DND-41 (cell line): ENCODE results near the gene FHL3.
A peak's percentile ranks its signal among the peaks of the same experiment; 100 is the strongest.

ENCODE experiments used
- ATAC-seq: fragments of 200-7000 bp; cut with Tn5 transposase; 3 replicates; pipeline ENCODE4 v1.9.1; 2021; ENCODE audit warnings: low read depth; ENCODE audit not compliant: insufficient read depth
- DNase-seq: peaks from one replicate; pipeline ENCODE4 v3.0.0-alpha.2; 2020
- H2AFZ ChIP-seq: 2 replicates; pipeline ENCODE4 v1.6.0; 2012; ENCODE audit warnings: low read depth, low read length
- H3K27ac ChIP-seq: 2 replicates; pipeline ENCODE4 v1.5.1; 2012; ENCODE audit warnings: low read length, inconsistent platforms
- H3K27me3 ChIP-seq: fragments of 200-600 bp; sonication (generic); 2 replicates; pipeline ENCODE4 v1.6.0; 2012; ENCODE audit warnings: low read length, mild to moderate bottlenecking, inconsistent platforms; ENCODE audit not compliant: insufficient read depth, poor library complexity
- H3K36me3 ChIP-seq: 2 replicates; pipeline ENCODE4 v1.5.1; 2012; ENCODE audit warnings: low read length, inconsistent platforms; ENCODE audit not compliant: insufficient read depth
- H3K4me1 ChIP-seq: 2 replicates; pipeline ENCODE4 v1.5.1; 2012; ENCODE audit warnings: mild to moderate bottlenecking, low read length; ENCODE audit not compliant: insufficient read depth
- H3K4me2 ChIP-seq: 2 replicates; pipeline ENCODE4 v1.6.0; 2012; ENCODE audit warnings: mild to moderate bottlenecking, moderate library complexity, low read length, inconsistent platforms; ENCODE audit not compliant: insufficient read depth
- H3K4me3 ChIP-seq, 2 experiments: fragments of 200-600 bp in 1 of 2; shearing (Covaris generic) in 1 of 2; 2 replicates each; pipeline ENCODE4 v1.5.1; 2012 to 2016; ENCODE audit warnings: inconsistent platforms in 2 of 2, low read length in 2 of 2, mild to moderate bottlenecking in 2 of 2, low read depth in 1 of 2, moderate library complexity in 1 of 2
- H3K79me2 ChIP-seq: 2 replicates; pipeline ENCODE4 v1.6.0; 2012; ENCODE audit warnings: low read length, inconsistent platforms; ENCODE audit not compliant: insufficient read depth
- H3K9ac ChIP-seq: 2 replicates; pipeline ENCODE4 v1.6.0; 2012; ENCODE audit warnings: low read depth, mild to moderate bottlenecking, inconsistent platforms, low read length, moderate library complexity
- H3K9me3 ChIP-seq: 2 replicates; pipeline ENCODE4 v1.5.1; 2012; ENCODE audit warnings: low read length, moderate library complexity, mild to moderate bottlenecking, inconsistent platforms; ENCODE audit not compliant: insufficient read depth, severe bottlenecking
- H4K20me1 ChIP-seq: 2 replicates; pipeline ENCODE4 v1.6.0; 2012; ENCODE audit warnings: low read length; ENCODE audit not compliant: insufficient read depth
- EZH2 ChIP-seq: IDR thresholded peaks from 3 replicates; pipeline ENCODE4 v1.6.1; 2012; ENCODE audit warnings: borderline replicate concordance, low read depth, mild to moderate bottlenecking, moderate library complexity, low read length, inconsistent platforms; ENCODE audit not compliant: severe bottlenecking
- TF ChIP-seq, protein P1 (sequence below): IDR thresholded peaks from 2 replicates; pipeline ENCODE4 v1.5.1; 2012; ENCODE audit warnings: borderline replicate concordance, low read length, moderate library complexity, mild to moderate bottlenecking; ENCODE audit not compliant: poor library complexity, severe bottlenecking; ENCODE audit errors: extremely low read depth

The FHL3 gene

GRCh38 chr1:38006008-38006828 is 904 bp upstream of the FHL3 start:
- H3K9me3 ChIP-seq, result no peaks in the 10 kb centered on the region
- H3K4me2 ChIP-seq, result peak overlapping the region; percentile 54
- DNase-seq (no peak), ATAC-seq (no peak)
- no peak overlapping the region for H3K27ac ChIP-seq
- H3K9ac ChIP-seq, result no peak overlapping the region; the same call in 1 of the 2 replicates
- no peaks in the 10 kb centered on the region; the same call in 1 of the 2 replicates for H4K20me1 ChIP-seq
- TF ChIP-seq, protein P1, sequence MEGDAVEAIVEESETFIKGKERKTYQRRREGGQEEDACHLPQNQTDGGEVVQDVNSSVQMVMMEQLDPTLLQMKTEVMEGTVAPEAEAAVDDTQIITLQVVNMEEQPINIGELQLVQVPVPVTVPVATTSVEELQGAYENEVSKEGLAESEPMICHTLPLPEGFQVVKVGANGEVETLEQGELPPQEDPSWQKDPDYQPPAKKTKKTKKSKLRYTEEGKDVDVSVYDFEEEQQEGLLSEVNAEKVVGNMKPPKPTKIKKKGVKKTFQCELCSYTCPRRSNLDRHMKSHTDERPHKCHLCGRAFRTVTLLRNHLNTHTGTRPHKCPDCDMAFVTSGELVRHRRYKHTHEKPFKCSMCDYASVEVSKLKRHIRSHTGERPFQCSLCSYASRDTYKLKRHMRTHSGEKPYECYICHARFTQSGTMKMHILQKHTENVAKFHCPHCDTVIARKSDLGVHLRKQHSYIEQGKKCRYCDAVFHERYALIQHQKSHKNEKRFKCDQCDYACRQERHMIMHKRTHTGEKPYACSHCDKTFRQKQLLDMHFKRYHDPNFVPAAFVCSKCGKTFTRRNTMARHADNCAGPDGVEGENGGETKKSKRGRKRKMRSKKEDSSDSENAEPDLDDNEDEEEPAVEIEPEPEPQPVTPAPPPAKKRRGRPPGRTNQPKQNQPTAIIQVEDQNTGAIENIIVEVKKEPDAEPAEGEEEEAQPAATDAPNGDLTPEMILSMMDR, result no peak
- no peak for TF ChIP-seq EZH2
- H3K27me3 ChIP-seq, result no peaks in the 10 kb centered on the region
- no peak overlapping the region for H3K4me3 ChIP-seq
- no peaks in the 10 kb centered on the region for H3K79me2 ChIP-seq
- peaks cover 29% of the 10 kb centered on the region for H3K4me1 ChIP-seq
- H3K36me3 ChIP-seq, result no peaks in the 10 kb centered on the region
- peak overlapping the region; percentile 71 for H2AFZ ChIP-seq

- H2AFZ ChIP-seq, result peak overlapping the region; percentile 66
- DNase-seq, result no peak
- H3K4me2 ChIP-seq, result peak overlapping the region; percentile 88
- no peaks in the 10 kb centered on the region for H3K79me2 ChIP-seq
- H4K20me1 ChIP-seq, result no peaks in the 10 kb centered on the region; the same call in 1 of the 2 replicates
- H3K27ac ChIP-seq, result peak overlapping the region; percentile 4; the same call in 1 of the 2 replicates
- ATAC-seq, result no peak
- no peaks in the 10 kb centered on the region for H3K9me3 ChIP-seq
- TF ChIP-seq, protein P1, result no peak
- TF ChIP-seq EZH2, result no peak
- H3K4me3 ChIP-seq, result peak overlapping the region; percentile 30 to 69; a peak in 3 of 4 replicates
- H3K27me3 ChIP-seq, result no peaks in the 10 kb centered on the region
- peak overlapping the region; percentile 56 for H3K9ac ChIP-seq
- H3K36me3 ChIP-seq, result no peaks in the 10 kb centered on the region
- H3K4me1 ChIP-seq, result peaks cover 27% of the 10 kb centered on the region
Measured at GRCh38 chr1:38004284-38005108, 818 bp downstream of the FHL3 start.

GRCh38 chr1:38003261-38004250 is 1.8 kb downstream of the FHL3 start:
- H3K4me1 ChIP-seq, result peaks cover 21% of the 10 kb centered on the region
- H3K27ac ChIP-seq, result no peak overlapping the region

More at GRCh38 chr1:38003261-38004250, 1.8 kb downstream of the FHL3 start:
- no peaks in the 10 kb centered on the region for H3K79me2 ChIP-seq
- H3K4me2 ChIP-seq, result peak overlapping the region; percentile 88
- H3K9me3 ChIP-seq, result no peaks in the 10 kb centered on the region
- ATAC-seq (no peak), DNase-seq (no peak)
- H3K36me3 ChIP-seq, result peaks cover 3% of the 10 kb centered on the region
- no peaks in the 10 kb centered on the region for H3K27me3 ChIP-seq
- TF ChIP-seq, protein P1, result no peak
- no peak for TF ChIP-seq EZH2
- no peaks in the 10 kb centered on the region; the same call in 1 of the 2 replicates for H4K20me1 ChIP-seq
- H3K4me3 ChIP-seq, result 0 out of 4 replicates have a peak overlapping the region, but pooled peaks of 1 of the 2 experiments have one; percentile 69
- no peak overlapping the region for H2AFZ ChIP-seq
- peak overlapping the region; percentile 56; the same call in 1 of the 2 replicates for H3K9ac ChIP-seq
